Measurements from ENCODE around the gene COLEC11. TPM values are rescaled to one million over a fixed set of nuclear protein-coding genes. Genes with fewer than 3 reads are reported as not detected.

COLEC11 gene
- polyA plus RNA-seq, 2 of the 4 experiments (the other 2 are of a cell fraction), result 0.30 to 0.97 TPM

- no peaks in the 10 kb centered on the region for H3K9me3 ChIP-seq
- ChIA-PET POLR2A (no interaction called here), CTCF (interaction anchor here (1.0 to 1.6 kb wide), 3 partner anchors 13 to 28 kb away, joined by 3 to 4 read pairs (median 3); no protein-coding TSS in a partner anchor)
- H3K4me3 ChIP-seq, result no peak overlapping the region
- no peak for ATAC-seq
- no peak for FAIRE-seq
- 11% methylated on average over 4 of the region's 4 CpGs for WGBS (ENCODE audit: missing lambda C conversion rate)
- DNase-seq (ENCODE audit: low read depth in 1 of 2, low spot score in 1 of 2), result no peak
- TF ChIP-seq HES2 (IDR thresholded peaks at IDR 0.05) (no peak), CHD2 (IDR thresholded peaks at IDR 0.05; ENCODE audit: low read length, partially characterized antibody) (no peak), MAZ (IDR thresholded peaks at IDR 0.05; ENCODE audit: borderline replicate concordance, low read depth, low read length) (no peak), ZSCAN20 (CRISPR knock-in tag; IDR thresholded peaks at IDR 0.05) (no peak), FOXS1 (CRISPR knock-in tag; IDR thresholded peaks at IDR 0.05) (no peak), REST (IDR thresholded peaks at IDR 0.05) (no peak), EP300 (IDR thresholded peaks at IDR 0.05) (no peak), NPAS2 (CRISPR knock-in tag; IDR thresholded peaks at IDR 0.05; ENCODE audit: borderline replicate concordance) (no peak), RFX5 (IDR thresholded peaks at IDR 0.05) (no peak), PHF8 (IDR thresholded peaks at IDR 0.05; ENCODE audit: borderline replicate concordance, low read depth) (no peak), NFE2L2 (conservative IDR thresholded peaks at IDR 0.05; ENCODE audit: low read length) (no peak), FOSL2 (IDR thresholded peaks at IDR 0.05) (no peak), FOSL2 (CRISPR knock-in tag; IDR thresholded peaks at IDR 0.05) (no peak), RNF2 (IDR thresholded peaks at IDR 0.05; ENCODE audit: borderline replicate concordance, low read depth) (no peak), HOXB13 (CRISPR knock-in tag; IDR thresholded peaks at IDR 0.05; ENCODE audit: low read depth) (no peak), POLR2A (IDR thresholded peaks at IDR 0.05; ENCODE audit: low read length) (no peak)
- TF ChIP-seq, protein P1, sequence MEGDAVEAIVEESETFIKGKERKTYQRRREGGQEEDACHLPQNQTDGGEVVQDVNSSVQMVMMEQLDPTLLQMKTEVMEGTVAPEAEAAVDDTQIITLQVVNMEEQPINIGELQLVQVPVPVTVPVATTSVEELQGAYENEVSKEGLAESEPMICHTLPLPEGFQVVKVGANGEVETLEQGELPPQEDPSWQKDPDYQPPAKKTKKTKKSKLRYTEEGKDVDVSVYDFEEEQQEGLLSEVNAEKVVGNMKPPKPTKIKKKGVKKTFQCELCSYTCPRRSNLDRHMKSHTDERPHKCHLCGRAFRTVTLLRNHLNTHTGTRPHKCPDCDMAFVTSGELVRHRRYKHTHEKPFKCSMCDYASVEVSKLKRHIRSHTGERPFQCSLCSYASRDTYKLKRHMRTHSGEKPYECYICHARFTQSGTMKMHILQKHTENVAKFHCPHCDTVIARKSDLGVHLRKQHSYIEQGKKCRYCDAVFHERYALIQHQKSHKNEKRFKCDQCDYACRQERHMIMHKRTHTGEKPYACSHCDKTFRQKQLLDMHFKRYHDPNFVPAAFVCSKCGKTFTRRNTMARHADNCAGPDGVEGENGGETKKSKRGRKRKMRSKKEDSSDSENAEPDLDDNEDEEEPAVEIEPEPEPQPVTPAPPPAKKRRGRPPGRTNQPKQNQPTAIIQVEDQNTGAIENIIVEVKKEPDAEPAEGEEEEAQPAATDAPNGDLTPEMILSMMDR (IDR thresholded peaks at IDR 0.05), result no peak
- no peak overlapping the region for H3K27ac ChIP-seq
- H3K4me2 ChIP-seq, result no peak overlapping the region
- no peaks in the 10 kb centered on the region for H3K4me1 ChIP-seq
Measured at GRCh38 chr2:3624059-3624794, 29.3 kb downstream of the COLEC11 start.

GRCh38 chr2:3625186-3625585 lies 30.3 kb downstream of the COLEC11 start:
- POLR2A ChIA-PET, result no interaction called here
- H3K4me1 ChIP-seq, result no peaks in the 10 kb centered on the region
- H3K9me3 ChIP-seq, result no peaks in the 10 kb centered on the region
- ATAC-seq (no peak), DNase-seq (ENCODE audit: low read depth in 1 of 2, low spot score in 1 of 2) (no peak), FAIRE-seq (no peak)
- CTCF ChIA-PET, result interaction anchor here (0.6 to 1.0 kb wide), 3 partner anchors 25 to 1504 kb away, joined by 3 read pairs; no protein-coding TSS in a partner anchor
- no peak overlapping the region for H3K4me2 ChIP-seq
- no peak overlapping the region for H3K4me3 ChIP-seq
- WGBS (ENCODE audit: missing lambda C conversion rate), result 64% methylated on average over 6 of the region's 8 CpGs
- H3K27ac ChIP-seq, result no peak overlapping the region
- TF ChIP-seq, protein P2, sequence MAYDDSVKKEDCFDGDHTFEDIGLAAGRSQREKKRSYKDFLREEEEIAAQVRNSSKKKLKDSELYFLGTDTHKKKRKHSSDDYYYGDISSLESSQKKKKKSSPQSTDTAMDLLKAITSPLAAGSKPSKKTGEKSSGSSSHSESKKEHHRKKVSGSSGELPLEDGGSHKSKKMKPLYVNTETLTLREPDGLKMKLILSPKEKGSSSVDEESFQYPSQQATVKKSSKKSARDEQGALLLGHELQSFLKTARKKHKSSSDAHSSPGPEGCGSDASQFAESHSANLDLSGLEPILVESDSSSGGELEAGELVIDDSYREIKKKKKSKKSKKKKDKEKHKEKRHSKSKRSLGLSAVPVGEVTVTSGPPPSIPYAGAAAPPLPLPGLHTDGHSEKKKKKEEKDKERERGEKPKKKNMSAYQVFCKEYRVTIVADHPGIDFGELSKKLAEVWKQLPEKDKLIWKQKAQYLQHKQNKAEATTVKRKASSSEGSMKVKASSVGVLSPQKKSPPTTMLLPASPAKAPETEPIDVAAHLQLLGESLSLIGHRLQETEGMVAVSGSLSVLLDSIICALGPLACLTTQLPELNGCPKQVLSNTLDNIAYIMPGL (CRISPR knock-in tag; IDR thresholded peaks at IDR 0.05; ENCODE audit: borderline replicate concordance), result no peak
- TF ChIP-seq EP300 (IDR thresholded peaks at IDR 0.05), result no peak
